Measurements from ENCODE around the gene PHAX. TPM values are rescaled to one million over a fixed set of nuclear protein-coding genes. Genes with fewer than 3 reads are reported as not detected.
A peak's percentile ranks its signal among the peaks of the same experiment; 100 is the strongest.
"Not testable (repeated sequence)": the region's sequence is repeated elsewhere in the genome, so short reads cannot be mapped to it uniquely, and the experiment has no call there.

PHAX gene
- total RNA-seq, 2 donors from 2014 or later, result 30.8 to 31.8 TPM

GRCh38 chr5:126649057-126649456 lies 48.3 kb downstream of the PHAX start:
- DNase-seq, result peak; percentile 44 to 73
- ATAC-seq, result peak; percentile 83
- intact Hi-C loops (cut with DNase I, micrococcal nuclease), result not testable (repeated sequence)

GRCh38 chr5:126649709-126650108 lies 49.0 kb downstream of the PHAX start:
- intact Hi-C loops (cut with DNase I, micrococcal nuclease); DNase-seq: not testable (repeated sequence)
- ATAC-seq, result peak; percentile 46

DNA sequence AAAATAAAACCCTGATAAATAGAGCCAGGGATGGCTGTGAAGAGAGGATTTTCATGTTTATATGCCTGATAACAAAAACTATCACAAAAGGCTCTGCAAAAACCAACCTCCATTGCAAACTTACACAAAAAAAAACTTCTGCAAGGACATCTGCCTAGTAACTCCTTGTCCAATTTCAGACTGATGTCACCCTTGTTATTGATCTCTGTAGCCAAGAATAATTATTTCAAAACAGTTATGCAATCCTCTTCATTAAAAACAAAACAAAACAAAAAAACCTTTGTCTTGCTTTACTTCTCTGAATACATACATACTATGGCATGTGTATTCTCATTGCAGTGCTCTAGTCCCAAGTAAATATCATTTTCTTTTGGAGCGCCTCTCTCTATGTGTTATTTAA lies 49.7 kb downstream of the PHAX start:
- intact Hi-C loops (cut with DNase I, micrococcal nuclease), result no loop called here
- ATAC-seq, result no peak
- no peak for DNase-seq

DNA sequence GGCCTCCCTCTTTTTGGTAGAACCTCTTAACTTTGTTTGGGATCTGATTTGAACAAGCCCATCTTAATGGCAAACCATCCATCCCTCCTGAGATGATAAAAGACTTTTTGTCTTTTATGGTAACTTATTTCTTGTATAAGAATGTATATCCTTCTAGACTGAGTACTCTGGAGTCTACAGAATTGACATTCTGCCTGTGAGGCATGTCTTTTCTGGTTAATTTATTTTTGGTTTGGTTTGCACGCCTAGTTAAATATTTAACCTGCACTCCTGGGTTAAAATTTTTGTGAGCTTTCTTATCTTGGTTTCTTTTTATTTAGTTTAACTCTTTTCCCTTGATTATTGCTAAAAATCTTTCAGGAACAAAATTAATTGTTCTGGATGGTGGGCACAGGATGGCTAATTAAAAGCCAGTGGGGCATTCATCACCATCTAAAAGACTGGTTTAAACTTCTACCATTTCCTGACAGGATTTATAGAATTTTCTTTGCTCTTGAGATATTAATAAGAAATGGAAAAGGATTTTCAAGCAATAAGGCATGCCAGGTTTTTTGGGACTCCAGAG lies 50.3 kb downstream of the PHAX start:
- DNase-seq (no peak), ATAC-seq (no peak)
- intact Hi-C loops (cut with DNase I, micrococcal nuclease), result no loop called here

DNA sequence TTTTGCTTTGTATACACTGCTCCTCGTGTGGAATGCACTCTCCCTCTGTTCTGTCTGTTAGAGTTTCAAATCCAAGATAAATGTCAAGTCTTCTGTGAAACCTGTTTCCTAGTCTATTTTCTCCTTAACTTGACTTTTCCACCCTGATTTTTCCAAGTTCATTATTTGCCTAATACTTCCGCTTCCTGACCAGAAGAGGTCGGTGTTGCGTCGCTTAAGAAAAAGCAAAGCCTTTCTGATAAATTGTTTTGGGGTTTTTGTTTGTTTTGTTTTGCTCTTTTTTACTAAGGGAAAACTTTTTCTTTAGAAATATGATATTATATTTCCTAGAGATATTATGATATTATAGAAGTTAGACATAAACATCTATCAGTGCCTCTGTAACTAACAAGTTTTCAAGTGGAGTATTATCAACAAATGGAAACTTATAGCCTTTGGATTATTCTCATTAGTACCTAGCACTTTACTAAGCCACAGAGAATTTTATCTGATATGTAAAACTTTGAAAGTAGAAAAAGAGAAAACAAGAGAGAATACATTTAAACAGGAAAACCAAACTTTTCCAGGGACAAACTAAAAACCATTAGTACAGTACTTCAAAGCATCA lies 55.8 kb downstream of the PHAX start:
- DNase-seq (no peak), ATAC-seq (peak; percentile 58)
- intact Hi-C loops (cut with DNase I, micrococcal nuclease), result no loop called here

GRCh38 chr5:126658561-126658960 lies 57.8 kb downstream of the PHAX start:
- intact Hi-C loops (cut with DNase I, micrococcal nuclease), result no loop called here
- ATAC-seq (no peak), DNase-seq (no peak)

DNA sequence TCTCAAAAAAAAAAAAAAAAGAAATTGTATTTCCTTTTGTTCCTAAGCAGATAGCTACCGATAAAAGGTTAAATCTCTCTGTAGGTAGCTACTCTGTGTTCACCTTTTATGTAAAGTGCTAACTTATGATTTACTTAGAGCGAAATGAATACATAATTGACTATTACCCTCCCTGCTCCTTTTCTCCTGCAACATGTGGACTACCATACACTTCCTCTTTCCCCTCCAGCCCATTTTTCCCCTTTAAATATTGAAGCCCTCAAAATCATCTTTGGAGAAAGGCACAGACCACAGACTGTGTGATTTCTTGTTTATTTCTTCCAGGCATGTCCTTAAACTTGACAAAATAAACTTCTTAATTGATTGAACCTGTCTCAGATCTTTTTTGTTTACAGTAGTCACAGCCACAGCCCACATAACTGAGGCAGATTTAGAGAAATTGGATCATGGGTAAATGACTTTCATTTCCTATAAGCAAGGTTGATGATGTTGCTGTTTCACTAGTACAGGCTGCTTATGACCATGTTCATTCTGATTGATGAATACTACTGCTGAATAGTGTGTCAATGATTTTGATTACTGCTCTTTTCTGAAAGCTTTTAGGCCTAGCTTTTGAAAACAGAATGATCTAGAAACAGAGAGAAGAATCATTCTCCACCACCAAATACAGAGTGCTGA lies 59.2 kb downstream of the PHAX start:
- no peak for ATAC-seq
- intact Hi-C loops (cut with DNase I, micrococcal nuclease), result no loop called here
- DNase-seq, result no peak

DNA sequence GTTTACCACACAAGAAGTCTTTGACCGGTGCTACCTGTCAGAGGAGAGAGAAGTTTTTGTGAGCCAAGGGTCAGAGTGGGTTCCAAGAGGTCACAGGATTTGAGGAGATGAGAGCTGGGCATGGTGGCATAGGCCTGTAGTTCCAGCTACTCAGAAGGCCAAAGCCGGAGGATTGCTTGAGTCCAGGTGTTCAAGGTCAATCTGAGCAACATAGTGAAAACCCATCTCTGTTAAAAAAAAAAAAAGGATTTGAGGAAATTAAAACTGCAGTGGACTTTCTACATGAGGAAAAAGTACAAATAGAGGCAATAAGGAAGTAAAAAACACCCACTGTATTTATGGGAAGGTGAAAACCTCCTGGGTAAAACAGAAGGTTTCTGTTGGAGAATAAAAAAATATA lies 63.8 kb downstream of the PHAX start:
- no peak for DNase-seq
- intact Hi-C loops (cut with DNase I, micrococcal nuclease), result no loop called here
- peak; percentile 92 for ATAC-seq

GRCh38 chr5:126670109-126670508 lies 69.4 kb downstream of the PHAX start:
- ATAC-seq; DNase-seq; intact Hi-C loops (cut with DNase I, micrococcal nuclease): not testable (repeated sequence)

GRCh38 chr5:126671681-126672080 lies 70.9 kb downstream of the PHAX start:
- ATAC-seq; DNase-seq; intact Hi-C loops (cut with DNase I, micrococcal nuclease): not testable (repeated sequence)

DNA sequence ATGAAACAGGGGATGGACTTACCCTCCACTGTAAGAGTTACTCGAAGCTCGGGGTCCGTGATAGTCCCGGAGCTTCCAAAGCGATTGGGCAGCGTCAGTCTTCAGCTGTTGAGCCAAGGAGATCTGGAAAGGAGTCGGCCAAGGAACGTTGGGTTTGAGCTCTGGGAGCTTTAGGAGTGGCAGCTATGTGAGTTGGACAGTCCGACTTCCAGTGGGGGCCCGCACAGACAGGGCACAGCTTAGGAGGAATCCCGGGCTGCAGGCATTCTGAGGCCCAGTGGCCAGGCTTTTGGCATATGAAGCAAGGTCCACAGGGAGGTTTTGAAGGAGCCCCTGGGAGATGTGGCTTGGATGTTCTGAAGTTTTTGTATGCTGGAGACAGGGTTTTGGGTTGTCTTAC lies 72.7 kb downstream of the PHAX start:
- intact Hi-C loops (cut with DNase I, micrococcal nuclease), result no loop called here
- ATAC-seq (peak; percentile 27), DNase-seq (no peak)

DNA sequence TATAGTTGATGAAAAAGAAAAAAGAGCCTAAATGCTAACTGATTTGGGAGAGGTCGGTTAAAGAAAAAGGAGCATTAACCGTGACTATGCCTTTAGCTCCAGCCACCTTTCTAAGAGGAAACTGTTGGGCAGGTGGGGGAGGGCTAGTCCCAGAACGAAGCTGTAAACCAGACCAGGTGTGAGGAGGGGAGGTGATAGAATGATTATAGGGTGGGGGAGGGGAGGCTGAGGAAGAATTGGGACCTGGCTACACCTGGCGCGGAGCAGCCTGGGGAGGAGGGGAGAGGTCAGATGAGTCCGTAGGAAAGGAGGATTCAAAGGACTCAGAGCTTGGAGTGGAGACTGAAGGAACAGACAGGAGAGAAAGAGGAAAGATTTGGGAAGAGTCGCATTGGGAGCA lies 73.4 kb downstream of the PHAX start:
- intact Hi-C loops (cut with DNase I, micrococcal nuclease), result no loop called here
- peak; percentile 56 to 79 for DNase-seq

GRCh38 chr5:126675338-126675737 lies 74.6 kb downstream of the PHAX start:
- DNase-seq (no peak), ATAC-seq (peak; percentile 12)
- intact Hi-C loops (cut with DNase I, micrococcal nuclease), result loop anchor here in 1 of 2 donors (5.0 kb wide), 1 partner anchor 107 kb away; no protein-coding TSS in a partner anchor

More for the DNA sequence above, 73.4 kb downstream of the PHAX start:
- peak; percentile 60 for ATAC-seq

- ATAC-seq, result peak; percentile 61
Observed at GRCh38 chr5:126676195-126676624, 75.5 kb downstream of the PHAX start.

More at GRCh38 chr5:126676195-126676624, 75.5 kb downstream of the PHAX start:
- intact Hi-C loops (cut with DNase I, micrococcal nuclease), result loop anchor here in 1 of 2 donors (5.0 kb wide), 1 partner anchor 106 kb away; no protein-coding TSS in a partner anchor
- DNase-seq, result peak; percentile 55 to 60

Other genes with a start within 250 kb of the PHAX start
- gene GRAMD2B, start 177.5 kb upstream of the PHAX start, total RNA-seq, result 10 to 100 TPM; 49.8 to 52.2 TPM
- gene ALDH7A1, start 5.7 kb upstream of the PHAX start, total RNA-seq, result 10 to 100 TPM; 50.5 to 61.8 TPM
- gene LMNB1, start 176.2 kb downstream of the PHAX start, total RNA-seq, result 10 to 100 TPM; 23.2 to 51.1 TPM

All from left colon (tissue), 2 donors.